Measurements from ENCODE around the gene NKAIN1.

- TF ChIP-seq CTCF (IDR thresholded peaks at IDR 0.05; ENCODE audit: poor library complexity, severe bottlenecking) (no peak), EP300 (conservative IDR thresholded peaks at IDR 0.05; ENCODE audit: poor library complexity, severe bottlenecking) (no peak)
These were observed 33.9 kb upstream of the NKAIN1 start for GRCh38 chr1:31273619-31274018.

Data from neural cell (in vitro differentiated cells).